Type B pancreatic cell (in vitro differentiated cells): ENCODE results near the gene TMCC1. TPM values are rescaled to one million over a fixed set of nuclear protein-coding genes. Genes with fewer than 3 reads are reported as not detected.

Experiments
- DNase-seq: peaks from one replicate; pipeline ENCODE4 v3.0.0; 2021; ENCODE audit warnings: mixed read lengths; ENCODE audit not compliant: unreplicated experiment; ENCODE audit errors: extremely low spot score
- H3K27ac Mint-ChIP-seq: 2 replicates; pipeline ENCODE4 v1.8.0; 2021; ENCODE audit warnings: mild to moderate bottlenecking, mixed read lengths
- H3K27me3 Mint-ChIP-seq: 2 replicates; pipeline ENCODE4 v1.8.0; 2021; ENCODE audit warnings: mixed read lengths
- H3K36me3 Mint-ChIP-seq: 2 replicates; pipeline ENCODE4 v1.8.0; 2021; ENCODE audit warnings: mixed read lengths
- H3K4me1 Mint-ChIP-seq: one replicate; pipeline ENCODE4 v1.8.0; 2021; ENCODE audit warnings: mixed read lengths; ENCODE audit not compliant: unreplicated experiment
- H3K4me3 Mint-ChIP-seq: 2 replicates; pipeline ENCODE4 v1.8.0; 2021; ENCODE audit warnings: mild to moderate bottlenecking, mixed read lengths
- H3K9me3 Mint-ChIP-seq: 2 replicates; pipeline ENCODE4 v1.8.0; 2021; ENCODE audit warnings: mixed read lengths
- CTCF ChIP-seq: fragments of 200-600 bp; sonication (generic); conservative IDR thresholded peaks from 2 replicates; pipeline ENCODE4 v1.5.0; 2021; ENCODE audit warnings: antibody characterized with exemption, mild to moderate bottlenecking
- total RNA-seq: library from RNA; stranded (reverse); gene quantifications from 2 replicates; pipeline ENCODE4 v1.2.1, GENCODE V29; 2021; ENCODE audit warnings: low replicate concordance

Gene TMCC1
- total RNA-seq, 1 donor from 2014 or later, result 46.9 TPM

- peaks cover 4% of the 10 kb centered on the region for H3K36me3 Mint-ChIP-seq
- TF ChIP-seq CTCF, result no peak
- H3K4me1 Mint-ChIP-seq, result peaks cover 12% of the 10 kb centered on the region
- H3K27me3 Mint-ChIP-seq, result no peaks in the 10 kb centered on the region
- no peak for DNase-seq
- H3K9me3 Mint-ChIP-seq, result peaks cover 3% of the 10 kb centered on the region
- no peak overlapping the region for H3K4me3 Mint-ChIP-seq
- peak overlapping the region; percentile 43 for H3K27ac Mint-ChIP-seq
Measured at GRCh38 chr3:129638481-129638880, 255.0 kb downstream of the TMCC1 start.

- TF ChIP-seq CTCF, result no peak
- Mint-ChIP-seq H3K27me3 (no peaks in the 10 kb centered on the region), H3K36me3 (peaks cover 4% of the 10 kb centered on the region), H3K4me3 (no peak overlapping the region), H3K9me3 (peaks cover 3% of the 10 kb centered on the region), H3K27ac (no peak overlapping the region), H3K4me1 (peaks cover 4% of the 10 kb centered on the region)
- DNase-seq, result no peak
Measured at GRCh38 chr3:129636082-129636481, 257.4 kb downstream of the TMCC1 start.

- H3K9me3 Mint-ChIP-seq, result peaks cover 3% of the 10 kb centered on the region
- peaks cover 4% of the 10 kb centered on the region for H3K4me1 Mint-ChIP-seq
- no peak for DNase-seq
Measured at GRCh38 chr3:129635656-129636055, 257.9 kb downstream of the TMCC1 start.

GRCh38 chr3:129633751-129634481 is 259.6 kb downstream of the TMCC1 start:
- Mint-ChIP-seq H3K36me3 (peaks cover 4% of the 10 kb centered on the region), H3K4me3 (no peak overlapping the region), H3K4me1 (peaks cover 4% of the 10 kb centered on the region), H3K27me3 (no peaks in the 10 kb centered on the region), H3K9me3 (peaks cover 3% of the 10 kb centered on the region), H3K27ac (peak overlapping the region; percentile 56)
- no peak for DNase-seq
- TF ChIP-seq CTCF, result no peak

More at GRCh38 chr3:129635656-129636055, 257.9 kb downstream of the TMCC1 start:
- no peak for TF ChIP-seq CTCF
- H3K27me3 Mint-ChIP-seq, result no peaks in the 10 kb centered on the region
- no peak overlapping the region for H3K4me3 Mint-ChIP-seq
- no peak overlapping the region for H3K27ac Mint-ChIP-seq
- peaks cover 4% of the 10 kb centered on the region for H3K36me3 Mint-ChIP-seq

GRCh38 chr3:129632977-129633376 is 260.5 kb downstream of the TMCC1 start:
- Mint-ChIP-seq H3K4me3 (no peak overlapping the region), H3K4me1 (peaks cover 7% of the 10 kb centered on the region), H3K9me3 (peaks cover 3% of the 10 kb centered on the region), H3K27me3 (peaks cover 3% of the 10 kb centered on the region), H3K36me3 (peaks cover 3% of the 10 kb centered on the region), H3K27ac (peak overlapping the region; percentile 56)
- DNase-seq, result no peak
- TF ChIP-seq CTCF, result no peak
